Measurements from ENCODE around the gene LSP1.

Gene LSP1

DNA sequence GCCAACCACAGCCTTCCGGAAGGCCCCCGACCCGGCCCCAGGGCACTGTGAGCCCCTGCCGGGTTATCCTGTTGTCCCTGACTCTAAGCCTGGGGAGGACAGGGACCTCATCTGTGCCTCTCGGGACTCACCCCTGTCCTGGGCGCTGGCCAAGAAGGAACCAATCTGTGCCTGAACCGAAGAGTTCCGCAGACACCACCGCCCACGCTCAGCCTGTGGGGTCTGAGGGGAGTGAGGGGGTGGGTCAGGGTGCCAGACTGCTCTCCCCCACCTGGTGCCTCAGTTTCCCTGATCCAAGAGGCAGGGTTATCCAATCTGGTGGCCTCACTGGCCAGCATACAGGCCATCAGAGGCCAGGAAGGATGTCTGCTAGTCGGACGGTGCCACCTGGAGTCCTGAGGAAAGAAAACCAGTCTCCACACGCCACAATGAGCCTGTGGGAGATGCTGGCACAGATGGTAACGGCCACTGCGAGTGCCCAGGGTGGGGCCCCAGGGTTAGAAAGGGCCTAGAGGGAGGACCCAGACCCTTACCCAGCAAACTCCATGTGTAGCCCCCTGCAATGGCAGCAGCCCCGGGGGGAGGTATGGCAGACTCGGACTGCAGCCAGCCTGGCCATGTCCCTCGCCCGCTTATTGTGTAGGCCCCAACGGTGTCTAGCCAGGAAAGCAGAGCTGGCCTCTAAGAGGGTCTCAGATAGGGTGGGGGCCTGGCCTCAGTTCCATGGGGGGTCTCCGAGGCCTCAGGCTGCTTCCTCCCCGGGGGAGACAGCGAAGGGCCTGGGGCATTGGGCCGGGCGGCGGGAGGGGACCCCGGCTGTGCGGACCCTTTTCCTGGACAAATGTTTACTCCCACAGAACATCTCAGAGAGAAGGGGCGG is 65.8 kb downstream of the LSP1 start:
- no peak for DNase-seq (ENCODE audit: low read depth)
- TF ChIP-seq, protein P1, sequence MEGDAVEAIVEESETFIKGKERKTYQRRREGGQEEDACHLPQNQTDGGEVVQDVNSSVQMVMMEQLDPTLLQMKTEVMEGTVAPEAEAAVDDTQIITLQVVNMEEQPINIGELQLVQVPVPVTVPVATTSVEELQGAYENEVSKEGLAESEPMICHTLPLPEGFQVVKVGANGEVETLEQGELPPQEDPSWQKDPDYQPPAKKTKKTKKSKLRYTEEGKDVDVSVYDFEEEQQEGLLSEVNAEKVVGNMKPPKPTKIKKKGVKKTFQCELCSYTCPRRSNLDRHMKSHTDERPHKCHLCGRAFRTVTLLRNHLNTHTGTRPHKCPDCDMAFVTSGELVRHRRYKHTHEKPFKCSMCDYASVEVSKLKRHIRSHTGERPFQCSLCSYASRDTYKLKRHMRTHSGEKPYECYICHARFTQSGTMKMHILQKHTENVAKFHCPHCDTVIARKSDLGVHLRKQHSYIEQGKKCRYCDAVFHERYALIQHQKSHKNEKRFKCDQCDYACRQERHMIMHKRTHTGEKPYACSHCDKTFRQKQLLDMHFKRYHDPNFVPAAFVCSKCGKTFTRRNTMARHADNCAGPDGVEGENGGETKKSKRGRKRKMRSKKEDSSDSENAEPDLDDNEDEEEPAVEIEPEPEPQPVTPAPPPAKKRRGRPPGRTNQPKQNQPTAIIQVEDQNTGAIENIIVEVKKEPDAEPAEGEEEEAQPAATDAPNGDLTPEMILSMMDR (IDR thresholded peaks at IDR 0.05; ENCODE audit: insufficient read depth, low read depth, low read length, missing control alignments), result no peak
- H3K4me3 ChIP-seq (ENCODE audit: low read length), result no peak overlapping the region

DNA sequence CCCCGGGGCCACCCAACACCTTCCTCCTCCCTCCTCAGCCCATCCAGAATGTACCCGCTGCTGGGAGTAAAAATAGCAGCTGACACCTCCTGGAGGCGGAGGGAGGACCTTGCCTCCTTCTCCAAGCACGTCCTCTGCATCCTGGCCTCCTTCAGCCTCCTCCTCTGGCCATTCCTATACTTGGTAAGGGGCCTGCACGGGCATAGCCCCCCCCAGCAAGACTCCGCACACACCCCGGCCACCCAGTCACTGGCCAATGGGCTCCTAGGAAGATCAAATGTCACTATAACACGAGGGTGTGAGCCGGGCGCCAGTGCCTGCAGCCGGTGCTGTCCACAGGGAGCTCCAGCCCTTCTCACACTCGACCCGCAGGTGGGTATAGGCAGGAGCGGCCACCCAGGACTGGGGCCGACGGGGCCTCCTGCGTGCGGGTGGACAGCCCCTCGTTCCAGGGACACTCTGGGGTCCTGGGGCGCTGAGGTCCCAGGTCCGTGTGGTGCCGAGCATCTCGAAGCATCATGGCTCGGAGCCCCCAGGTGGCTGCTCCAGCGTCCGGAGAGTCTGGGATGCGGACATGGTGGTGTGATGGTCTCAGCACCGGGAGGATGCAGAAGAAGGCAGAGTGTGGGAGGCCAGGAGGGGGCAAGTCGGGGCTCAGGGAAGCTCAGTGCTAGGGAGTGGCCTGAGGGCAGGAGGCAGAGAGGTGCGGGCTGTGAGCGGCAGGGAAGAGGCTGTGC is 66.7 kb downstream of the LSP1 start, which contains the start of gene TNNT3:
TSS of gene TNNT3 (plus strand) at position 313 of the 737 bp plus-strand sequence. CDS start 3,172 bp downstream, outside the sequence.
- no peak for DNase-seq (ENCODE audit: low read depth)
- TF ChIP-seq, protein P1 (IDR thresholded peaks at IDR 0.05; ENCODE audit: insufficient read depth, low read depth, low read length, missing control alignments), result no peak
- no peak within 1 kb of the TSS for H3K4me3 ChIP-seq (ENCODE audit: low read length)

DNA sequence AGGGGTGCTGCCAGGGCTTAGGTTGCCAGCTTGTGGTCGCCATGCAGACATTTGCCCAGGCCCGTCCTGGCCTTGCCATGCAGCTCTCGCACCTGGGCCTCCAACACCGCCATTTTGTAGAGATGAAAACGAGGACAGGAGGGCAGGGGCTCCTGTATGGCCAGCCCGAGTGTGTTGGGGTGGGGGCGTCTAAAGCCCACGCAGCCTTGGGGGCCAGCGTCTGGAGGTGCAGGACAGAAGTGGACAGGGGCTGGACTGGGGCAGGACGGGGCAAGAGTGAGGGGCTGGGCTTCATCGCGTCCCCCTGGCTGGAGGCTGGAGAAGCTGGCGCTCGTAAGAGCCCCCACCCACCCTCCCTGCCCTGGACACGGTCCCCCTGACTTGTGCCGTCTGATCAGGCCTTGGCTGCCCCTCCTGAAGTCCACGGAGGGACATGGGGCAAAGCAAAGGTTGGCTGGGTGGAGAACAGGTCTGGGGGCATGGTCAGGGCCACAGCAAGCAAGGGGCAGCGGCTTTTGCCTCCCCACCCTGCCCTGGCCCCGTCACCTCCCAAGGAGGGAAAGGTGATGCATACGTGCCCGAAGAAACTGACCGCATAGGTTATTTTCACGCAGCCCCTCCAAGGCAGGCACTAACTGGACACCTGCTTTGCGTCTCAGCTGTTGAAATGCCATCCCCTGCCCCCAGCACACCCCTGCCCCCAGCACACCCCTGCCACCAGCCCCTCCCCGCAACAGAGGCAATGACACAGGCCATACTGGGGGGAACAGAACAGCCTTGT is 67.4 kb downstream of the LSP1 start:
- no peak for DNase-seq (ENCODE audit: low read depth)
- TF ChIP-seq, protein P1 (IDR thresholded peaks at IDR 0.05; ENCODE audit: insufficient read depth, low read depth, low read length, missing control alignments), result no peak
- no peak overlapping the region for H3K4me3 ChIP-seq (ENCODE audit: low read length)

DNA sequence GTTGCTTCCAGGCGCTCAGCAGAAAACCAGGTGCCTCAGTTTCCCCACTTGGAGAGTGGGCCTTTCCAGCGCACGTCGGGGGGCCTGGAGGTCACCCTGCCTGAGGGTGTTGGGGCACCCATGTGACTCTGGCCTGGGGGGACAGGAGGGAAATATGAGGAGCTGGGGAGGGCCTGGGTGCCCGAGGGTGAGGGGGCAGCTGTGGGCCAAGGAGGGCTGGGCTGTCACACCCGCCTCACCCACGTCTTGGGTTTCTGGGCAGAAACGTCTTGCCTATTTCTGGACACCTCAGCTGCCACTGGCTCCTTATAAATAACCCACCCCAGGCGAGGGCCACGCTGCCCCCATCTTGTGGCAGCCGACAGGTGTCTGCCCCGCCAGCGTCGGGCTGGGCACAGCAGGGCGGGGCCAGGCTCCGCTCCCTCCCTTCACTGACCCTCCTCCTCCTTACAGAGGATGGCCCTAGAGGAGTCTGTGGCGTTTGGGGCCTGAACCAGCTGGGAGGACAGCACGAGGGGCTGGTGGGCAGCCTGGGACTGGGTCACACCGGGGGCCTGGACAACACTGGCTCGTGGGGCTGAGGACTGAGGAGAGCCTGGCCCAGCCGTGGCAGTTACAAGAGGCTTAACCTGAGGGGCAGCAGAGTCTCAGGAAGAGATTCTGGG is 68.2 kb downstream of the LSP1 start:
- no peak overlapping the region for H3K4me3 ChIP-seq (ENCODE audit: low read length)
- TF ChIP-seq, protein P1 (IDR thresholded peaks at IDR 0.05; ENCODE audit: insufficient read depth, low read depth, low read length, missing control alignments), result no peak
- no peak for DNase-seq (ENCODE audit: low read depth)

DNA sequence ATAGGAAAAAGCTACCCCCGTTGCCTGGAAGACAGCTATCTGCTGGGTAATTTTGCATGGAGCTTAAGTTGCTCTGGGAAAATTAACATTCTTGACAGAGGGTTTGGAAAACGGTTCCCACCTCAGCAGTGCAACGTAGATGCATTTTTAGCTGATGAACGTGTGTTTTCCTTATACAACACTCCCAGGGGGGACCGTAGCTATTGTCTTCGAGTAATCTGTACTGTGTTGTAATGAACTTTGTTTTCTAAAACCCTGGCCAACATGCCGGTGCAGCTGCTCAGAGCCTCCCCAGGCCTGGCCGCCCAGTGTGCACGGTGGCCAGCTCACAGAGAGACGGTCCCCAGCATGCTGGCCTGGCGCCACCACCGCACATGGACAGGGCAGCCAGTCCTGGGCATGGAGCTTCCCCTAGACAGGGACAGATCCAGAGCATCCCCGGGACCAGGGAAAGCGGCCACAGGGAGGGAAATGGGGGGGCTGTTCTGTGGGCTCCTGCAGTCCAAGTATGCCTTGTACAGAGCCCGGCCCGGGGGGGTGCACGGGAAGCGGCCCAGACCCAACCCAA is 68.8 kb downstream of the LSP1 start:
- TF ChIP-seq, protein P1 (IDR thresholded peaks at IDR 0.05; ENCODE audit: insufficient read depth, low read depth, low read length, missing control alignments), result no peak
- no peak overlapping the region for H3K4me3 ChIP-seq (ENCODE audit: low read length)
- DNase-seq (ENCODE audit: low read depth), result no peak

Data from epithelial cell of esophagus (primary cell).